Measurements from ENCODE around the gene SYNGR3. TPM values are rescaled to one million over a fixed set of nuclear protein-coding genes. Genes with fewer than 3 reads are reported as not detected.

The SYNGR3 gene
- total RNA-seq, 2 donors from 2014 or later = 1.5 to 1.9 TPM

DNA sequence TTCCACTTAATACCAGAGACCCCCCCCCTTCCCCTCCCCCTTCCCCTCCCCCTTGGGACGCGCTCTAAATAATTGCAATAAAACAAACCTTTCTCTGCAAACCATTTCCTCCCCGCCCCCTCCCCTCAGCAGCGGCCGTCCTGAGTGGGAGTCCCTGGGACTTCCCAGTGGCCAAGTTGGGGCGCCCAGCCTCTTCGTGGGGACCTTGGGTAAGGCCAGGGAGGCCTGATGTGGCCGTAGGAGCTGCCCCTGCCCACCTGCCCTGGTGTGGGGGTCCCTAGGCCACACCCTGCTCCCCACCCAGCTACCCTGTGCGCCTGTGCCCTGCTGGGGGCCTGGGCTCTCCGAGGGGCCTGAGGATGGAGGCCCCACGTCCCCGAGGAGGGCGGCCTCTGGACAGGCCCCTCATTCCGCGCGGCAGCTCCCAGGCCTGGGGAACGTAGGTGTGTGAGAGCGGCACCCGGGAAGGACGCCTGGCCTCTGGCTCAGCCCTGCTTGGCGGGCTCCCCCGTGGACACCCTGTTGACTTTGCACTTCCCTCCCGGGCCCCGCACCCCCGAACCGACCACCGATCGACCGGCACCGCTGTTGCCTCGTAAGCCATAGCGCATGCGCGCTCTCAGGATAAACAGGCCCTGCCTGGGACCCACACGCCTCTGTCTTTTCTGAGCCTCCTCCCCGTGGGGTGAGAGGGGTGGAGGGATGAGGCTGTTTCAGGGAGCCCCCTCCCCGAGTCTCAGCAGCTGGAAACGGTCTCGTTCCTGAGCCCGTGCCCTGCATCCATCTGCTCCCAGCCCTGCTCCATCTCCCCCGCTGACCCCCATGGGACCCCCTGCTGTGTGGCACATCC is 48.8 kb downstream of the SYNGR3 start:
- Histone ChIP-seq H3K4me3 (no peak overlapping the region), H3K4me1 (peaks cover 48% of the 10 kb centered on the region), H3K9ac (ENCODE audit: low read depth in 2 of 2, low read length in 2 of 2) (peak overlapping the region; percentile 30 to 52), H3K36me3 (no peaks in the 10 kb centered on the region), H3K27me3 (no peaks in the 10 kb centered on the region), H3K9me3 (no peaks in the 10 kb centered on the region), H3K27ac (peak overlapping the region; percentile 85)
- intact Hi-C loops (cut with DNase I) = no loop called here
- DNase-seq = peak; percentile 49
- TF ChIP-seq, protein P1, sequence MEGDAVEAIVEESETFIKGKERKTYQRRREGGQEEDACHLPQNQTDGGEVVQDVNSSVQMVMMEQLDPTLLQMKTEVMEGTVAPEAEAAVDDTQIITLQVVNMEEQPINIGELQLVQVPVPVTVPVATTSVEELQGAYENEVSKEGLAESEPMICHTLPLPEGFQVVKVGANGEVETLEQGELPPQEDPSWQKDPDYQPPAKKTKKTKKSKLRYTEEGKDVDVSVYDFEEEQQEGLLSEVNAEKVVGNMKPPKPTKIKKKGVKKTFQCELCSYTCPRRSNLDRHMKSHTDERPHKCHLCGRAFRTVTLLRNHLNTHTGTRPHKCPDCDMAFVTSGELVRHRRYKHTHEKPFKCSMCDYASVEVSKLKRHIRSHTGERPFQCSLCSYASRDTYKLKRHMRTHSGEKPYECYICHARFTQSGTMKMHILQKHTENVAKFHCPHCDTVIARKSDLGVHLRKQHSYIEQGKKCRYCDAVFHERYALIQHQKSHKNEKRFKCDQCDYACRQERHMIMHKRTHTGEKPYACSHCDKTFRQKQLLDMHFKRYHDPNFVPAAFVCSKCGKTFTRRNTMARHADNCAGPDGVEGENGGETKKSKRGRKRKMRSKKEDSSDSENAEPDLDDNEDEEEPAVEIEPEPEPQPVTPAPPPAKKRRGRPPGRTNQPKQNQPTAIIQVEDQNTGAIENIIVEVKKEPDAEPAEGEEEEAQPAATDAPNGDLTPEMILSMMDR (IDR thresholded peaks at IDR 0.05) = no peak

DNA sequence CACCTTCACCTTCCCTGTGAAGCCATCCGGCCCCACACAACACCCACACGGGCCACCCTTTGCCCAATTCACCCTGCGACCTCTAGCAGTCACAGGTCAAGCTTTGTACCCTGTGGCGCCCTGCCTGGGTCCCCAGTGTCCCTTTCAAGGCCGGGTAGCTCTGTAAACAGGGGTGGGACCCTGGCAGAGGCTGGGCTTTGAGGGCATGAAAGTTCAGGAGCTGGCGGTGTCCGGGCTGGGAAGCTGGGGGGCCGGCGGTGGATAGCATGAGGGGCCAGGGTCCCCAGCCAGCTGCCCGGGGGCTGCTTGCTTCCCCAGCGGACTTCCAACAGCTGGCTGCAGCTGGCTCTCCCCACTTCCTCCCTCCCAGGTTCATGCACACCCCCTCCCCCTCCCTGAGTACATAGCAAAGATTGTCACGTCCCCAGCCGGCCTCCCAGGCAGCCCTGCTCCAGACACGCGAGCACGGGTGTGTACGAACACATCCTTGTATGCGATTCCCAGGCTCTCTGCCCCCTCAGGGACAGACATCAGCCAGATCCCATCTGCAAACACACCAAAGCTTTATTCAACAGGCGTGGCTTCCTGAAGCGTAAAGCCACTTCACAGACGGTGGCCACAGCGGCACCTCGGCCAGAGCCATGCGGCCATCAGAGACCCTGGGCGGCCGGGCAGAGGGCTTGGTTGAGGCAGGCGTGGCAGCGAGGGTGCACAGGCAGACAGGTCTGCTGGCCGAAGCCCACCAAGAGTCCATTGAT is 49.7 kb downstream of the SYNGR3 start:
- DNase-seq = peak; percentile 79
- Histone ChIP-seq H3K27me3 (no peaks in the 10 kb centered on the region), H3K4me3 (no peak overlapping the region), H3K27ac (peak overlapping the region; percentile 85), H3K9ac (ENCODE audit: low read depth in 2 of 2, low read length in 2 of 2) (peak overlapping the region; percentile 30 to 52), H3K9me3 (no peaks in the 10 kb centered on the region), H3K36me3 (no peaks in the 10 kb centered on the region), H3K4me1 (peaks cover 57% of the 10 kb centered on the region)
- intact Hi-C loops (cut with DNase I) = no loop called here
- TF ChIP-seq, protein P1 (IDR thresholded peaks at IDR 0.05) = no peak

DNA sequence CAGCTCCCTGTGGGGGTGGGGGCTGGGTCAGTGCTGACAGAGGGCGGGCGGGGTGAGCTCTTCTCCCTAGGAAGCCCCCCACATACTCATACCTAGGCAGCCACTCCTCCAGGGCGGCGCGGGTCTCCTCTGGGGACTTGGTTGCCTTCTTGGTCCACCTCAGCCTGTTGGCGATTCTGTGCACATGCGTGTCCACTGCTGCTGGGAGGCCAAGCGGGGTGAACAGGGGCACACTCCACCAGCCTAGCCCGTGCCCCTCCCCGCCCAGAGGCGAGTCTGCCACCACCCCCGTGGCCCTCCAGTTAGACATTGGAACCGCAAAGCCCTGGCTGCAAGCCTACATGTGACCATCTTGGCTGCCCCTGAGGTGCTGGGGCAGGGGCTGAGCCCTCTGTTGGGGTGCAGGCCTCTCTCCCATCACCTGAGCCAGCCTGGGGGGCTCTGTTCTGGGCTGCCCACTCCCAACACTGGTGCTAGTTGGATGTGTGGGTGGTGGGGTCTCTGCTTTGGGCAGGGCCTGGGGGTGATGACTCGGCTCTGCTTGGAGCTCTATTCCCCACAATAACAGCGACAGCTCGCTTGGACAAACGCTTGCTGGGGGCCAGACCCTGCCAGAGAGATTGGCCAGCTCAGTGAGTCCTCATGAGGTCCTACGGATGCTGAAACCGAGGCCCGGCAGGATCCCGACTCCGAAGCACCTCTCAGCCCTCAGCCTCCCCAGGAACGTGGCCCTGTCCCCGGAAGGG is 50.4 kb downstream of the SYNGR3 start:
- no peaks in the 10 kb centered on the region for H3K27me3 ChIP-seq
- H3K4me3 ChIP-seq = no peak overlapping the region
- H3K9ac ChIP-seq (ENCODE audit: low read depth in 2 of 2, low read length in 2 of 2) = peak overlapping the region; percentile 52
- intact Hi-C loops (cut with DNase I) = no loop called here
- peaks cover 59% of the 10 kb centered on the region for H3K4me1 ChIP-seq
- no peaks in the 10 kb centered on the region for H3K9me3 ChIP-seq
- TF ChIP-seq, protein P1 (IDR thresholded peaks at IDR 0.05) = no peak
- no peaks in the 10 kb centered on the region for H3K36me3 ChIP-seq
- peak; percentile 32 for DNase-seq
- peak overlapping the region; percentile 85 for H3K27ac ChIP-seq

DNA sequence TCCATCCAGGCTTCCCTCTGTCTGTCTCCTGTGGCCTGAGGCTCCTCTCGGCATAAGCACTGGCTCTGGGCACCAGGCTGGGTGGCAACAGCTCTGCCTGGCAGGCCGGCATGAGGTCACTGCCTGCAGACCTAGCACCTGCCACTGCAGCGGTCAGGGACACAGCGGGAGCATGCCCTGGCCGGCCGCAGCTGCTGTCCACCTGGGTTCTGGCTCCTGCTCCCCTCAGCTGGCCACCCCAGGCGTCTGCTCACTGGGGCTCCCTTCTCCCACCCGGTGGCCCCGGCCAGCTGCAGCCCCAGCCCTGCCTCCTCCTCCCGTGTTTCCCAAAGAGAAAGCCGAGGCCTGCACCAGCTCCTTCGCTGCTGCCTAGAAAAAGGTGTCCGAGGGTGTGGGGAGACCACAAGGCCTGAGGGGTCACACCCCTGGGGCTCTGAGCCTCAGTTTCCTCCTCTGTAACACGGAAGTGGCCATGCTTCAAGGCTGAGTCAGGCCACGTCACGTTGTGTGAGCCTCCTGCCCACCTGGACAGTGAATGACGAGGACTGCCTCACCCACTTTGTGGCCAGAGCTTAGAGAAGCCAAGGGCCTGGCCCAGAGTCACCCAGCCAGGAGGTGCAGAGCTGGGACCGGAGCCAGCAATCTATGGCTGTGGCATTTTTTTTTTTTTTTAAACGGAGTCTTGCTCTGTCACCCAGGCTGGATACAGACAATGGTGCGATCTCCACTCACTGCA is 51.2 kb downstream of the SYNGR3 start:
- H3K27ac ChIP-seq = peak overlapping the region; percentile 85
- peak; percentile 81 for DNase-seq

More for the DNA sequence above, 51.2 kb downstream of the SYNGR3 start:
- H3K4me1 ChIP-seq = peaks cover 52% of the 10 kb centered on the region
- intact Hi-C loops (cut with DNase I) = no loop called here
- H3K4me3 ChIP-seq = no peak overlapping the region
- no peaks in the 10 kb centered on the region for H3K27me3 ChIP-seq
- TF ChIP-seq, protein P1 (IDR thresholded peaks at IDR 0.05) = no peak
- peak overlapping the region; percentile 22 to 52 for H3K9ac ChIP-seq (ENCODE audit: low read depth in 2 of 2, low read length in 2 of 2)
- H3K9me3 ChIP-seq = no peaks in the 10 kb centered on the region
- no peaks in the 10 kb centered on the region for H3K36me3 ChIP-seq

Data from colonic mucosa (tissue), 4 donors.